H1 (cell line): Measurements from ENCODE around the gene MKLN1. TPM values are rescaled to one million over a fixed set of nuclear protein-coding genes. Genes with fewer than 3 reads are reported as not detected.

ENCODE experiments used
- CTCF ChIA-PET: fragments of 300-600 bp; sonication (Branson Sonifier 250); formaldehyde crosslinking; loops from one replicate; lab custom pipeline; 2021; ENCODE audit not compliant: partially characterized antibody; lab: Charles Lee
- POLR2A ChIA-PET: fragments of 300-600 bp; sonication (Branson Sonifier 250); formaldehyde crosslinking; loops from one replicate; lab custom pipeline; 2021; ENCODE audit warnings: inconsistent platforms; ENCODE audit not compliant: partially characterized antibody; lab: Charles Lee
- DNase-seq, 2 experiments: peaks; one replicate each; pipeline versions ENCODE4 v3.0.0 to v3.0.0-alpha.2; 2010 to 2022; ENCODE audit warnings: low spot score in 2 of 2, low read depth in 1 of 2, mixed read lengths in 1 of 2
- FAIRE-seq: peaks from 2 replicates; lab custom pipeline; 2011; peaks lifted over from hg19 to GRCh38; lab: Jason Lieb, UNC
- H2AFZ ChIP-seq: 2 replicates; pipeline ENCODE4 v1.8.1; 2012; ENCODE audit warnings: low read length, inconsistent platforms
- H2AK5ac ChIP-seq: 2 replicates; pipeline ENCODE4 v1.6.1; 2013; ENCODE audit warnings: low read depth, low read length
- H2BK120ac ChIP-seq: replicated peaks from 2 replicates; pipeline ENCODE3; 2013; ENCODE audit warnings: low read depth, low read length, inconsistent platforms
- H2BK12ac ChIP-seq: 2 replicates; pipeline ENCODE4 v1.6.1; 2013; ENCODE audit warnings: low read depth, low read length
- H2BK15ac ChIP-seq: 2 replicates; pipeline ENCODE4 v1.6.1; 2013; ENCODE audit warnings: low read length
- H2BK20ac ChIP-seq: 2 replicates; pipeline ENCODE4 v1.6.1; 2013; ENCODE audit warnings: low read length
- H2BK5ac ChIP-seq: 2 replicates; pipeline ENCODE4 v1.6.1; 2013; ENCODE audit warnings: low read depth, low read length
- H3K14ac ChIP-seq: 2 replicates; pipeline ENCODE4 v1.6.1; 2013; ENCODE audit warnings: inconsistent platforms; ENCODE audit not compliant: insufficient read length
- H3K18ac ChIP-seq: 2 replicates; pipeline ENCODE4 v1.6.1; 2013; ENCODE audit warnings: low read length; ENCODE audit errors: extremely low read depth
- H3K23ac ChIP-seq: 2 replicates; pipeline ENCODE4 v1.6.1; 2013; ENCODE audit warnings: inconsistent platforms; ENCODE audit not compliant: insufficient read length
- H3K23me2 ChIP-seq: 2 replicates; pipeline ENCODE4 v1.6.1; 2013; ENCODE audit warnings: low read depth, low read length
- H3K27ac ChIP-seq: 2 replicates; pipeline ENCODE4 v1.6.1; 2011; ENCODE audit warnings: low read depth, low read length, inconsistent platforms
- H3K27me3 ChIP-seq, 4 experiments: replicated peaks in 1 of 4; 1 replicate in 1 of 4; 2 replicates in 3 of 4; pipeline versions ENCODE4 v1.6.1 to v1.8.1; 2011 to 2013; ENCODE audit warnings: low read length in 3 of 4, mild to moderate bottlenecking in 3 of 4, inconsistent platforms in 2 of 4, mixed read lengths in 2 of 4, moderate library complexity in 1 of 4; ENCODE audit not compliant: control insufficient read depth in 3 of 4, insufficient read depth in 3 of 4; ENCODE audit errors: extremely low read depth in 1 of 4
- H3K36me3 ChIP-seq, 4 experiments: 2 replicates each; pipeline versions ENCODE4 v1.6.1 to v1.8.1; 2011 to 2013; ENCODE audit warnings: mild to moderate bottlenecking in 4 of 4, low read length in 3 of 4, moderate library complexity in 2 of 4, control low read depth in 1 of 4, inconsistent platforms in 1 of 4; ENCODE audit not compliant: insufficient read depth in 4 of 4, control insufficient read depth in 2 of 4
- H3K4ac ChIP-seq: replicated peaks from 2 replicates; pipeline ENCODE3; 2013; ENCODE audit warnings: low read length, low read depth, mixed read lengths, inconsistent platforms; ENCODE audit not compliant: insufficient read length
- H3K4me1 ChIP-seq, 4 experiments: replicated peaks in 1 of 4; 1 replicate in 1 of 4; 2 replicates in 3 of 4; pipeline versions ENCODE4 v1.6.1 to v1.8.1; 2011 to 2013; ENCODE audit warnings: low read length in 3 of 4, inconsistent platforms in 2 of 4, mixed read lengths in 1 of 4; ENCODE audit not compliant: insufficient read depth in 4 of 4, control insufficient read depth in 3 of 4
- H3K4me2 ChIP-seq, 2 experiments: 2 replicates each; pipeline versions ENCODE4 v1.6.1 to v1.8.1; 2011 to 2013; ENCODE audit warnings: low read depth in 2 of 2, low read length in 2 of 2, control low read depth in 1 of 2, inconsistent platforms in 1 of 2, mild to moderate bottlenecking in 1 of 2; ENCODE audit not compliant: insufficient read depth in 1 of 2
- H3K4me3 ChIP-seq, 4 experiments: fragments of 200-600, 300-600 bp in 1 of 4; sonication (generic), shearing (Covaris generic), sonication (Bioruptor Twin) in 1 of 4; 2 replicates each; pipeline versions ENCODE4 v1.5.1 to v1.8.1; 2011 to 2016; ENCODE audit warnings: low read length in 4 of 4, low read depth in 3 of 4, control low read depth in 2 of 4, inconsistent platforms in 2 of 4, mild to moderate bottlenecking in 2 of 4, mixed read lengths in 1 of 4, moderate library complexity in 1 of 4; ENCODE audit not compliant: insufficient read depth in 2 of 4; ENCODE audit errors: extremely low read depth in 1 of 4
- H3K56ac ChIP-seq: replicated peaks from 2 replicates; pipeline ENCODE3; 2013; ENCODE audit warnings: low read depth, mild to moderate bottlenecking, mixed read lengths, low read length, inconsistent platforms; ENCODE audit not compliant: insufficient read length
- H3K79me1 ChIP-seq: 2 replicates; pipeline ENCODE4 v1.6.1; 2013; ENCODE audit warnings: low read depth, low read length, control low read depth
- H3K79me2 ChIP-seq, 2 experiments: 2 replicates each; pipeline versions ENCODE4 v1.6.1 to v1.8.1; 2012 to 2013; ENCODE audit warnings: low read length in 2 of 2, mild to moderate bottlenecking in 2 of 2, inconsistent platforms in 1 of 2; ENCODE audit not compliant: insufficient read depth in 2 of 2, control insufficient read depth in 1 of 2
- H3K9ac ChIP-seq, 4 experiments: replicated peaks in 1 of 4; 1 replicate in 1 of 4; 2 replicates in 3 of 4; pipeline versions ENCODE4 v1.6.1 to v1.8.1; 2011 to 2013; ENCODE audit warnings: low read depth in 3 of 4, low read length in 3 of 4, control low read depth in 2 of 4, mild to moderate bottlenecking in 2 of 4, moderate library complexity in 2 of 4, inconsistent platforms in 1 of 4; ENCODE audit errors: extremely low read depth in 1 of 4
- H3K9me3 ChIP-seq, 2 experiments: 2 replicates each; pipeline versions ENCODE4 v1.6.1 to v1.8.1; 2012 to 2013; ENCODE audit warnings: mild to moderate bottlenecking in 2 of 2, moderate library complexity in 2 of 2, control low read depth in 1 of 2, inconsistent platforms in 1 of 2, low read depth in 1 of 2, low read length in 1 of 2, mixed read lengths in 1 of 2; ENCODE audit not compliant: insufficient read depth in 2 of 2
- H4K20me1 ChIP-seq, 2 experiments: replicated peaks in 1 of 2; 2 replicates each; pipeline versions ENCODE3 to v1.8.1; 2011 to 2013; ENCODE audit warnings: inconsistent platforms in 2 of 2, low read length in 2 of 2, mild to moderate bottlenecking in 1 of 2; ENCODE audit not compliant: insufficient read depth in 2 of 2, control insufficient read depth in 1 of 2
- H4K5ac ChIP-seq: 2 replicates; pipeline ENCODE4 v1.6.1; 2013; ENCODE audit warnings: low read length, low read depth, mixed read lengths, inconsistent platforms; ENCODE audit not compliant: insufficient read length
- H4K8ac ChIP-seq: 2 replicates; pipeline ENCODE4 v1.8.0; 2013; ENCODE audit warnings: mild to moderate bottlenecking, moderate library complexity, low read length, inconsistent platforms; ENCODE audit not compliant: insufficient read depth; ENCODE audit errors: extremely low read depth
- H4K91ac ChIP-seq: replicated peaks from 2 replicates; pipeline ENCODE3; 2013; ENCODE audit warnings: low read length, mixed read lengths, inconsistent platforms; ENCODE audit not compliant: insufficient read length
- CHD2 ChIP-seq: IDR thresholded peaks from 2 replicates; pipeline ENCODE4 v1.6.1; 2012; ENCODE audit warnings: low read length, improper control_type of control experiment
- CREB1 ChIP-seq: IDR thresholded peaks from 2 replicates; pipeline ENCODE4 v1.6.1; 2012; ENCODE audit warnings: inconsistent platforms
- GABPA ChIP-seq: IDR thresholded peaks from 2 replicates; pipeline ENCODE4 v1.6.1; 2011; ENCODE audit warnings: mild to moderate bottlenecking, low read length, moderate library complexity, borderline replicate concordance; ENCODE audit not compliant: insufficient read depth
- POLR2A ChIP-seq, 2 experiments: IDR thresholded peaks; 1 replicate in 1 of 2; 2 replicates in 1 of 2; pipeline ENCODE4 v1.6.1; 2011; ENCODE audit warnings: low read depth in 2 of 2, low read length in 2 of 2, mild to moderate bottlenecking in 2 of 2; ENCODE audit errors: control extremely low read depth in 1 of 2
- RFX5 ChIP-seq: IDR thresholded peaks from 2 replicates; pipeline ENCODE4 v1.6.1; 2011; ENCODE audit warnings: low read depth, low read length, improper control_type of control experiment, borderline replicate concordance
- SP4 ChIP-seq: IDR thresholded peaks from 2 replicates; pipeline ENCODE4 v1.6.1; 2012; ENCODE audit warnings: low read length, inconsistent platforms
- YY1 ChIP-seq: IDR thresholded peaks from 2 replicates; pipeline ENCODE4 v1.6.1; 2011; ENCODE audit warnings: low read depth, mild to moderate bottlenecking, low read length
- WGBS, 2 experiments: shearing (Covaris generic) in 1 of 2; methylation state at CpG; one replicate each; pipeline versions ENCODE4 v1.1.6 to v1.1.7; 2013 to 2015; ENCODE audit warnings: low lambda C conversion rate in 2 of 2, mixed read lengths in 2 of 2, inconsistent platforms in 1 of 2, low coverage in 1 of 2, missing lambda C conversion rate in 1 of 2; ENCODE audit not compliant: insufficient replicate concordance in 2 of 2, insufficient coverage in 1 of 2, insufficient read length in 1 of 2; ENCODE audit errors: extremely low coverage in 1 of 2, missing lambda C conversion rate in 1 of 2; 5-methylcytosine and 5-hydroxymethylcytosine counted together
- polyA plus RNA-seq, 7 experiments: library from polyadenylated mRNA; depleted of rRNA in 3 of 7; stranded (reverse) in 5 of 7; unstranded in 2 of 7; fragments of >200 nt in 5 of 7; fragments of 200-250 nt in 2 of 7; gene quantifications; 1 replicate in 5 of 7; 2 replicates in 1 of 7; 4 replicates in 1 of 7; pipeline versions ENCODE4 v1.2.1 to v1.2.3, GENCODE V29; 2011 to 2013; ENCODE audit warnings: missing spikeins in 2 of 7, mixed read lengths in 2 of 7
- total RNA-seq: library from RNA; stranded (reverse); fragmentation: NEBNext Ultra II Directional; extraction: Animal tissue kit (Norgen Biotek cat#: 25700); gene quantifications from 2 replicates; pipeline ENCODE4 v1.2.1, GENCODE V29; 2021
- TF ChIP-seq, protein P1 (sequence below): IDR thresholded peaks from 2 replicates; pipeline ENCODE4 v1.6.1; 2012; ENCODE audit warnings: inconsistent platforms

The MKLN1 gene
- total and polyA plus RNA-seq, 2 of the 8 experiments (the other 6 are each of a cell fraction or from before 2014, with no cell fraction given), result 22.3 to 50.9 TPM

DNA sequence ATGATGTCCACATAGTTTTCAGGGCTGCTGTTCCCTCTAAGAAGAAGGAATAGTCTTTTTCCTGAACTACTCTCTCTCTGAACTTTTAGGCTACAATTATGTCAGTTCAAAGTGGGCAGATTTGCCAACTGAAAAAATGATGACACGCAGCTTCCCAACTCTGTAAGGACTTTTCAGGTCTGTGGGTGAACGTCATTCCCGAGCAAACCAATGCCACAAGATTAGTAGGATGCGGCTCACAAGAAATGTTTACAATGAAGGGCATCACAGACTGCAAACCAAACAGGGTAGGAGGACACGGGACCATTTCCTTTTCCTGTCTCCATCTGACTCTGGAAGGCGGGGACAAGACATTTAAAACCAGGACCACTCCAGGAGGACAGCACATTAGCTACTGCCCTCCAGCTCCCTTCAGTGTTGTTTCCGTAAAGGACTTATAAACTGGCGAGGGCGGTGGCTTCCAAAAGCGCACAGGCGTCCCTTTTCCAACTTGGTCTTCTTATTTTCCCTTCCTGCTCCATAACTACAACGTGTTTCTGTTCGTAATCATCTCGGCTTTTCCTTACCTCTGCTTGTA lies 539 bp upstream of the MKLN1 start:
- POLR2A ChIA-PET, result interaction anchor here (0.5 to 2.8 kb wide), 14 partner anchors 8 to 1435 kb away, joined by 3 to 18 read pairs (median 3); no protein-coding TSS in a partner anchor
- Histone ChIP-seq H3K14ac (no peak overlapping the region), H2AK5ac (no peak overlapping the region), H3K27me3 (no peaks in the 10 kb centered on the region), H4K91ac (no peak overlapping the region), H3K9ac (peak overlapping the region in 3 of 4 experiments; percentile 79 to 98 (median 95); a peak in 5 of 7 replicates), H4K5ac (peak overlapping the region; percentile 42), H3K4me3 (peak overlapping the region; percentile 88 to 99 (median 94)), H3K36me3 (no peaks in the 10 kb centered on the region), H3K79me2 (peaks cover 18 to 43% of the 10 kb centered on the region in 2 experiments), H3K4me1 (peaks cover 2 to 19% (median 8%) of the 10 kb centered on the region in 4 experiments; a peak in 5 of 7 replicates), H3K4me2 (peak overlapping the region; percentile 98 to 100), H2BK5ac (peak overlapping the region; percentile 12; the same call in 1 of the 2 replicates), H3K4ac (no peak overlapping the region), H3K18ac (peak overlapping the region; percentile 92), H4K20me1 (no peaks in the 10 kb centered on the region), H3K27ac (peak overlapping the region; percentile 29; the same call in 1 of the 2 replicates), H4K8ac (no peak overlapping the region), H2BK15ac (0 out of 2 replicates have a peak overlapping the region, but pooled peaks have one; percentile 14), H3K9me3 (no peaks in the 10 kb centered on the region), H2BK12ac (peak overlapping the region; percentile 65; the same call in 1 of the 2 replicates), H3K23me2 (peaks cover 6% of the 10 kb centered on the region), H2AFZ (peak overlapping the region; percentile 93), H3K79me1 (no peaks in the 10 kb centered on the region; the same call in 1 of the 2 replicates), H2BK120ac (no peak overlapping the region), H3K56ac (no peak overlapping the region), H3K23ac (no peak overlapping the region), H2BK20ac (no peak overlapping the region)
- WGBS, 2 experiments, result 9% methylated on average over 14 of the region's 14 CpGs; no CpG with 5 or more reads in 1 of the 2 experiments
- DNase-seq (no peak), FAIRE-seq (no peak)
- TF ChIP-seq CREB1 (no peak), GABPA (no peak), POLR2A (IDR thresholded peaks at IDR 0.05; ENCODE audit: control extremely low read depth in 1 of 2, low read depth in 2 of 2, low read length in 2 of 2) (peak; percentile 8 to 33; a peak in 1 of 3 replicates), YY1 (no peak), CHD2 (no peak), SP4 (0 out of 2 replicates have a peak, but pooled peaks have one; percentile 11), RFX5 (no peak)
- TF ChIP-seq, protein P1, sequence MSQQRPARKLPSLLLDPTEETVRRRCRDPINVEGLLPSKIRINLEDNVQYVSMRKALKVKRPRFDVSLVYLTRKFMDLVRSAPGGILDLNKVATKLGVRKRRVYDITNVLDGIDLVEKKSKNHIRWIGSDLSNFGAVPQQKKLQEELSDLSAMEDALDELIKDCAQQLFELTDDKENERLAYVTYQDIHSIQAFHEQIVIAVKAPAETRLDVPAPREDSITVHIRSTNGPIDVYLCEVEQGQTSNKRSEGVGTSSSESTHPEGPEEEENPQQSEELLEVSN, result no peak
- CTCF ChIA-PET, result interaction anchor here (0.5 to 1.4 kb wide), 5 partner anchors 15 to 259 kb away, joined by 3 to 4 read pairs (median 3); no protein-coding TSS in a partner anchor
